DND-41 (cell line): ENCODE data around the gene FDPS.

Experiments used
- ATAC-seq: fragments of 200-7000 bp; cut with Tn5 transposase; 3 replicates; pipeline ENCODE4 v1.9.1; 2021; ENCODE audit warnings: low read depth; ENCODE audit not compliant: insufficient read depth
- DNase-seq: peaks from one replicate; pipeline ENCODE4 v3.0.0-alpha.2; 2020
- H2AFZ ChIP-seq: 2 replicates; pipeline ENCODE4 v1.6.0; 2012; ENCODE audit warnings: low read depth, low read length
- H3K27ac ChIP-seq: 2 replicates; pipeline ENCODE4 v1.5.1; 2012; ENCODE audit warnings: low read length, inconsistent platforms
- H3K27me3 ChIP-seq: fragments of 200-600 bp; sonication (generic); 2 replicates; pipeline ENCODE4 v1.6.0; 2012; ENCODE audit warnings: low read length, mild to moderate bottlenecking, inconsistent platforms; ENCODE audit not compliant: insufficient read depth, poor library complexity
- H3K36me3 ChIP-seq: 2 replicates; pipeline ENCODE4 v1.5.1; 2012; ENCODE audit warnings: low read length, inconsistent platforms; ENCODE audit not compliant: insufficient read depth
- H3K4me1 ChIP-seq: 2 replicates; pipeline ENCODE4 v1.5.1; 2012; ENCODE audit warnings: mild to moderate bottlenecking, low read length; ENCODE audit not compliant: insufficient read depth
- H3K4me2 ChIP-seq: 2 replicates; pipeline ENCODE4 v1.6.0; 2012; ENCODE audit warnings: mild to moderate bottlenecking, moderate library complexity, low read length, inconsistent platforms; ENCODE audit not compliant: insufficient read depth
- H3K4me3 ChIP-seq, 2 experiments: fragments of 200-600 bp in 1 of 2; shearing (Covaris generic) in 1 of 2; 2 replicates each; pipeline ENCODE4 v1.5.1; 2012 to 2016; ENCODE audit warnings: inconsistent platforms in 2 of 2, low read length in 2 of 2, mild to moderate bottlenecking in 2 of 2, low read depth in 1 of 2, moderate library complexity in 1 of 2
- H3K79me2 ChIP-seq: 2 replicates; pipeline ENCODE4 v1.6.0; 2012; ENCODE audit warnings: low read length, inconsistent platforms; ENCODE audit not compliant: insufficient read depth
- H3K9ac ChIP-seq: 2 replicates; pipeline ENCODE4 v1.6.0; 2012; ENCODE audit warnings: low read depth, mild to moderate bottlenecking, inconsistent platforms, low read length, moderate library complexity
- H3K9me3 ChIP-seq: 2 replicates; pipeline ENCODE4 v1.5.1; 2012; ENCODE audit warnings: low read length, moderate library complexity, mild to moderate bottlenecking, inconsistent platforms; ENCODE audit not compliant: insufficient read depth, severe bottlenecking
- H4K20me1 ChIP-seq: 2 replicates; pipeline ENCODE4 v1.6.0; 2012; ENCODE audit warnings: low read length; ENCODE audit not compliant: insufficient read depth
- CTCF ChIP-seq: IDR thresholded peaks from 2 replicates; pipeline ENCODE4 v1.5.1; 2012; ENCODE audit warnings: borderline replicate concordance, low read length, moderate library complexity, mild to moderate bottlenecking; ENCODE audit not compliant: poor library complexity, severe bottlenecking; ENCODE audit errors: extremely low read depth
- EZH2 ChIP-seq: IDR thresholded peaks from 3 replicates; pipeline ENCODE4 v1.6.1; 2012; ENCODE audit warnings: borderline replicate concordance, low read depth, mild to moderate bottlenecking, moderate library complexity, low read length, inconsistent platforms; ENCODE audit not compliant: severe bottlenecking

Gene FDPS

DNA sequence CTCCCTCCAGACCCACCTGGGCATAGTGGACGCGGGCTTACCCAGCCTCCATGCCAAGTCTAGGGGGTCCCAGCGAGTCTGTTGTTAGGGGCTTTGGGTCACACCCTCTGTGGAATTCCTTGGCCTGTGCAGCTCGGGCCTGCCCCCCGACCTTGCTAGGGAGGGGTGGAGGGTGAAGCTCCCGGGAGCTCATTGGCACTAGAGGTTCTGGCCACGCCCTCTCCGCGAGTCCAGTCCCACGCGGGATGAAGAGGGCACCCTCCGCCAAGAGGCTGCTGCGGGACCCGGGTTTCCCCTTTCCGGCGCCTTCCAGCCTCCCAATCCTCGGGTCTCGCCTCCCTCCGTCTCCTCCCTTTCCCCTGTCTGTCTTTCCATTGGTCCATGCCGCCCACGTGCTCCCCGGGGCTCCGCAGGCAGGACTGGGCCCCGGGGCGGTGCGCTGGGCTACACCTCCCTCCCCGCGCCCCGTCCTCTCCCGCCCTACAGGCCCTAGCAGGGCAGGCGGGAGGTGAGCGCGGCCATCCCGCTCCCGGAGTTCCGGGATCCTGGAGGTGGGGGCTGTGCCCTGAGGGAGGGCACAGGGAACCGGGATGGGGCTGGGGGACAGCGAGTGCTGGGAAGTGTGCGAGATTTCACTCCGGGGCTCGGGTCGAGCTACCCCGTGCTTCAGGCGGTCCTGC is 15.5 kb downstream of the FDPS start:
- Histone ChIP-seq H3K4me1 (peaks cover 34% of the 10 kb centered on the region), H4K20me1 (peaks cover 8% of the 10 kb centered on the region; the same call in 1 of the 2 replicates), H3K27me3 (no peaks in the 10 kb centered on the region), H3K27ac (peak overlapping the region; percentile 80), H2AFZ (peak overlapping the region; percentile 96), H3K9ac (peak overlapping the region; percentile 79), H3K4me3 (peak overlapping the region; percentile 61 to 79), H3K36me3 (peaks cover 16% of the 10 kb centered on the region), H3K9me3 (no peaks in the 10 kb centered on the region), H3K4me2 (peak overlapping the region; percentile 86), H3K79me2 (peaks cover 16% of the 10 kb centered on the region)
- ATAC-seq, result peak; percentile 86
- TF ChIP-seq EZH2, result no peak
- no peak for TF ChIP-seq CTCF
- DNase-seq, result peak; percentile 96

- Histone ChIP-seq H2AFZ (peak overlapping the region; percentile 96), H3K4me2 (peak overlapping the region; percentile 86), H3K27me3 (no peaks in the 10 kb centered on the region), H3K9me3 (no peaks in the 10 kb centered on the region), H4K20me1 (peaks cover 8% of the 10 kb centered on the region; the same call in 1 of the 2 replicates), H3K4me1 (peaks cover 34% of the 10 kb centered on the region), H3K4me3 (peak overlapping the region; percentile 61 to 79; a peak in 3 of 4 replicates), H3K79me2 (peaks cover 16% of the 10 kb centered on the region), H3K27ac (peak overlapping the region; percentile 74), H3K9ac (peak overlapping the region; percentile 79), H3K36me3 (peaks cover 11% of the 10 kb centered on the region)
- DNase-seq (no peak), ATAC-seq (no peak)
- no peak for TF ChIP-seq EZH2
- TF ChIP-seq CTCF, result no peak
Observed at GRCh38 chr1:155324717-155325602, 16.3 kb downstream of the FDPS start.

DNA sequence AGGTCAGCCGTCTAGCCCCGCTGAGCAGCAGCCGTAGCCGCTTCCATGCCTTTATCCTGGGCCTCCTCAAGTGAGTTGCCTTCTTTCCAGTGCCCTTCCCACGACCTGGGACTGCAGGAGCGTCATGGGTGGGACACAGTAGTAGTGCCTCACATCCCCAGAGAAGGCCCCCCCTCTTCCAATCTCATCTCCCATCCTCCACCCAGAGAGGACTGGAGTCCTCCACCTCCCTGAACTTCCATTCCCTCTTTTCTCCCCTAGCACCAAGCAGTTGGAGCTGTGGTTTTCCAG is 16.9 kb downstream of the FDPS start:
- no peak overlapping the region for H2AFZ ChIP-seq
- H3K9me3 ChIP-seq, result no peaks in the 10 kb centered on the region
- DNase-seq (no peak), ATAC-seq (no peak)
- peaks cover 13% of the 10 kb centered on the region for H3K36me3 ChIP-seq
- H3K27ac ChIP-seq, result 0 out of 2 replicates have a peak overlapping the region, but pooled peaks have one; percentile 26
- H3K9ac ChIP-seq, result peak overlapping the region; percentile 79
- TF ChIP-seq EZH2, result no peak
- TF ChIP-seq CTCF, result no peak
- peaks cover 16% of the 10 kb centered on the region for H3K79me2 ChIP-seq
- H3K4me2 ChIP-seq, result peak overlapping the region; percentile 86
- H3K4me1 ChIP-seq, result peaks cover 34% of the 10 kb centered on the region
- peaks cover 8% of the 10 kb centered on the region; the same call in 1 of the 2 replicates for H4K20me1 ChIP-seq
- peak overlapping the region in 1 of 2 experiments; percentile 79; a peak in 1 of 4 replicates for H3K4me3 ChIP-seq
- no peaks in the 10 kb centered on the region for H3K27me3 ChIP-seq
